PC-9 (cell line): Measurements from ENCODE around the gene DALRD3. TPM values are rescaled to one million over a fixed set of nuclear protein-coding genes. Genes with fewer than 3 reads are reported as not detected.

ENCODE experiments used
- BruUV-seq: library from RNA; stranded (reverse); fragments of 400-500 nt; replicated peaks from 2 replicates; lab custom pipeline; 2021; lab: Mats Ljungman, UMichigan
- CTCF ChIA-PET: fragments of 300-600 bp; sonication (Branson Sonifier 250); formaldehyde crosslinking; loops from one replicate; lab custom pipeline; 2022; ENCODE audit warnings: antibody characterized with exemption; lab: Charles Lee
- POLR2A ChIA-PET: fragments of 300-600 bp; sonication (Branson Sonifier 250); formaldehyde crosslinking; loops from one replicate; lab custom pipeline; 2022; ENCODE audit warnings: antibody characterized with exemption; ENCODE audit not compliant: unreplicated experiment; lab: Charles Lee
- DNase-seq, 2 experiments: peaks; one replicate each; pipeline versions ENCODE4 v3.0.0 to v3.0.0-alpha.2; 2015 to 2022; ENCODE audit warnings: mixed read lengths in 1 of 2
- H2AFZ ChIP-seq: fragments of 200-600 bp; sonication (generic); 2 replicates; pipeline ENCODE4 v1.8.1; 2017; ENCODE audit warnings: antibody characterized with exemption
- H3F3A ChIP-seq: fragments of 200-600 bp; sonication (generic); 2 replicates; pipeline ENCODE4 v1.8.1; 2017; ENCODE audit warnings: antibody characterized with exemption, mild to moderate bottlenecking, low read depth; ENCODE audit not compliant: insufficient read depth
- H3K27ac ChIP-seq: fragments of 200-600 bp; sonication (generic); 2 replicates; pipeline ENCODE4 v1.6.1; 2016; ENCODE audit warnings: mixed run types
- H3K27me3 ChIP-seq: fragments of 200-600 bp; sonication (generic); 2 replicates; pipeline ENCODE4 v1.6.1; 2016; ENCODE audit warnings: low read depth, mixed run types; ENCODE audit not compliant: insufficient read depth
- H3K36me3 ChIP-seq: fragments of 200-600 bp; sonication (generic); 2 replicates; pipeline ENCODE4 v1.6.1; 2016; ENCODE audit warnings: low read depth, mixed run types
- H3K4me1 ChIP-seq: fragments of 200-600 bp; sonication (generic); replicated peaks from 2 replicates; pipeline ENCODE4 v1.6.1; 2016; ENCODE audit warnings: mixed run types; ENCODE audit not compliant: insufficient read depth
- H3K4me2 ChIP-seq: fragments of 200-600 bp; sonication (generic); 2 replicates; pipeline ENCODE4 v1.6.1; 2017; ENCODE audit warnings: mixed run types
- H3K4me3 ChIP-seq: fragments of 200-600 bp; sonication (generic); 2 replicates; pipeline ENCODE4 v1.6.1; 2016; ENCODE audit warnings: mixed run types
- H3K79me2 ChIP-seq: fragments of 200-600 bp; sonication (generic); 2 replicates; pipeline ENCODE4 v1.6.1; 2017; ENCODE audit warnings: low read depth, mixed run types
- H3K9me2 ChIP-seq: fragments of 200-600 bp; sonication (generic); 2 replicates; pipeline ENCODE4 v1.8.1; 2017; ENCODE audit warnings: mild to moderate bottlenecking; ENCODE audit not compliant: insufficient read depth
- H3K9me3 ChIP-seq: fragments of 200-600 bp; sonication (generic); 2 replicates; pipeline ENCODE4 v1.8.1; 2016; ENCODE audit warnings: low read depth; ENCODE audit not compliant: insufficient read depth
- H4K20me1 ChIP-seq: fragments of 200-600 bp; sonication (generic); 2 replicates; pipeline ENCODE4 v1.8.1; 2017; ENCODE audit not compliant: insufficient read depth
- EZH2 ChIP-seq: fragments of 200-600 bp; sonication (generic); IDR thresholded peaks from 2 replicates; pipeline ENCODE4 v1.8.0; 2017; ENCODE audit warnings: antibody characterized with exemption, low read depth
- intact Hi-C: fragments of 100-400 bp; cut with micrococcal nuclease; formaldehyde crosslinking; loops from one replicate; pipeline ENCODE4 v1.10.0; 2022; ENCODE audit not compliant: unreplicated experiment
- total RNA-seq: library from RNA; stranded (reverse); gene quantifications from 2 replicates; pipeline ENCODE4 v1.2.3, GENCODE V29; 2021
- TF ChIP-seq, protein P1 (sequence below): fragments of 200-600 bp; sonication (generic); conservative IDR thresholded peaks from 2 replicates; pipeline ENCODE4 v1.6.1; 2017; ENCODE audit warnings: mixed run types, antibody characterized with exemption, mild to moderate bottlenecking, moderate library complexity

The DALRD3 gene
- total RNA-seq, 1 experiment from 2014 or later = 27.7 TPM

DNA sequence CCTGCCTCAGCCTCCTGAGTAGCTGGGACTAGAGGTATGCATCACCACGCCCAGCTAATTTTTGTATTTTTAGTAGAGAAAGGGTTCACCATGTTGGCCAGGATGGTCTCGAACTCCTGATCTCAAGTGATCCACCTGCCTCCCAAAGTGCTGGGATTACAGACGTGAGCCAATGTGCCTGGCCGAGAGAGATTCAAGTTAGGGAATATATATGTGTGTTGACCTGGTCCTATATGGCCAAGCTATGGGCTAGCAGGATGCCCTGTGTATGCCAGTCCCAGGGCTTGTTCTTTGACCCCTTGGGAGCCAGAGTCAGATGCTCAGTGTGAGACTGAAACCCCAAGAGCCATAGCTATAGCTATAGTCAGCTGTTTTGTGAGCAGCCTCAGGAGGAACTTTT is 5.4 kb upstream of the DALRD3 start:
- BruUV-seq = no TSS peak
- peaks cover 81% of the 10 kb centered on the region for H3K79me2 ChIP-seq
- TF ChIP-seq, protein P1, sequence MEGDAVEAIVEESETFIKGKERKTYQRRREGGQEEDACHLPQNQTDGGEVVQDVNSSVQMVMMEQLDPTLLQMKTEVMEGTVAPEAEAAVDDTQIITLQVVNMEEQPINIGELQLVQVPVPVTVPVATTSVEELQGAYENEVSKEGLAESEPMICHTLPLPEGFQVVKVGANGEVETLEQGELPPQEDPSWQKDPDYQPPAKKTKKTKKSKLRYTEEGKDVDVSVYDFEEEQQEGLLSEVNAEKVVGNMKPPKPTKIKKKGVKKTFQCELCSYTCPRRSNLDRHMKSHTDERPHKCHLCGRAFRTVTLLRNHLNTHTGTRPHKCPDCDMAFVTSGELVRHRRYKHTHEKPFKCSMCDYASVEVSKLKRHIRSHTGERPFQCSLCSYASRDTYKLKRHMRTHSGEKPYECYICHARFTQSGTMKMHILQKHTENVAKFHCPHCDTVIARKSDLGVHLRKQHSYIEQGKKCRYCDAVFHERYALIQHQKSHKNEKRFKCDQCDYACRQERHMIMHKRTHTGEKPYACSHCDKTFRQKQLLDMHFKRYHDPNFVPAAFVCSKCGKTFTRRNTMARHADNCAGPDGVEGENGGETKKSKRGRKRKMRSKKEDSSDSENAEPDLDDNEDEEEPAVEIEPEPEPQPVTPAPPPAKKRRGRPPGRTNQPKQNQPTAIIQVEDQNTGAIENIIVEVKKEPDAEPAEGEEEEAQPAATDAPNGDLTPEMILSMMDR = no peak
- no peak for TF ChIP-seq EZH2
- H3K4me2 ChIP-seq = no peak overlapping the region; the same call in 1 of the 2 replicates
- intact Hi-C loops = no loop called here
- no peaks in the 10 kb centered on the region; the same call in 1 of the 2 replicates for H4K20me1 ChIP-seq
- DNase-seq = no peak
- H3K27ac ChIP-seq = no peak overlapping the region
- no peaks in the 10 kb centered on the region for H3K9me2 ChIP-seq
- H3K4me3 ChIP-seq = no peak overlapping the region
- peaks cover 33% of the 10 kb centered on the region for H3K4me1 ChIP-seq
- CTCF ChIA-PET = no interaction called here
- POLR2A ChIA-PET = no interaction called here
- no peaks in the 10 kb centered on the region for H3K9me3 ChIP-seq
- H3K36me3 ChIP-seq = peaks cover 14% of the 10 kb centered on the region; the same call in 1 of the 2 replicates
- no peak overlapping the region for H2AFZ ChIP-seq
- no peaks in the 10 kb centered on the region for H3K27me3 ChIP-seq
- H3F3A ChIP-seq = peaks cover 55% of the 10 kb centered on the region; the same call in 1 of the 2 replicates

DNA sequence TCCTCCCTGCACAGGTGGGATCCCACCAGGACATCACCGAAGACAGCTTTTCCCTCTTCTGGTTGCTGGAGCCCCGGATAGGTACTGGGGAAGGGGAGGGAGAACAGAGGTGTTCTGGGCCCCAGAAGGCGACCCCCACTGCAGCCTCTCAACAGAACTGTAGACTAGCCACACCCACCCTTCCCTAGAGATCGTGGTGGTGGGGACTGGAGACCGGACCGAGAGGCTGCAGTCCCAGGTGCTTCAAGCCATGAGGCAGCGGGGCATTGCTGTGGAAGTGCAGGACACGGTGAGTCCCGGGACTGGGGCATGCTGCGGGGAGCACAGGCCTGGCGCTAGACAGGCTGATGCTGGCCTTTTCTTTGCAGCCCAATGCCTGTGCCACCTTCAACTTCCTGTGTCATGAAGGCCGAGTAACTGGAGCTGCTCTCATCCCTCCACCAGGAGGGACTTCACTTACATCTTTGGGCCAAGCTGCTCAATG is 4.3 kb upstream of the DALRD3 start:
- peak overlapping the region; percentile 92 for H3K4me2 ChIP-seq
- H3K4me1 ChIP-seq = peaks cover 25% of the 10 kb centered on the region
- H3K9me3 ChIP-seq = no peaks in the 10 kb centered on the region
- H4K20me1 ChIP-seq = no peaks in the 10 kb centered on the region; the same call in 1 of the 2 replicates
- H3K36me3 ChIP-seq = peaks cover 14% of the 10 kb centered on the region; the same call in 1 of the 2 replicates
- peak overlapping the region; percentile 84; the same call in 1 of the 2 replicates for H2AFZ ChIP-seq
- no peak for DNase-seq
- ChIA-PET POLR2A (interaction anchor here (0.7 to 3.7 kb wide), 2 partner anchors 15 to 427 kb away, joined by 3 to 22 read pairs; partner anchors contain the start of gene WDR6), CTCF (no interaction called here)
- H3F3A ChIP-seq = peaks cover 55% of the 10 kb centered on the region; the same call in 1 of the 2 replicates
- intact Hi-C loops = no loop called here
- peak overlapping the region; percentile 87 for H3K27ac ChIP-seq
- peaks cover 71% of the 10 kb centered on the region for H3K79me2 ChIP-seq
- no peaks in the 10 kb centered on the region for H3K27me3 ChIP-seq
- no TSS peak for BruUV-seq
- H3K4me3 ChIP-seq = peak overlapping the region; percentile 70
- TF ChIP-seq EZH2 = no peak
- TF ChIP-seq, protein P1 = no peak
- H3K9me2 ChIP-seq = no peaks in the 10 kb centered on the region

DNA sequence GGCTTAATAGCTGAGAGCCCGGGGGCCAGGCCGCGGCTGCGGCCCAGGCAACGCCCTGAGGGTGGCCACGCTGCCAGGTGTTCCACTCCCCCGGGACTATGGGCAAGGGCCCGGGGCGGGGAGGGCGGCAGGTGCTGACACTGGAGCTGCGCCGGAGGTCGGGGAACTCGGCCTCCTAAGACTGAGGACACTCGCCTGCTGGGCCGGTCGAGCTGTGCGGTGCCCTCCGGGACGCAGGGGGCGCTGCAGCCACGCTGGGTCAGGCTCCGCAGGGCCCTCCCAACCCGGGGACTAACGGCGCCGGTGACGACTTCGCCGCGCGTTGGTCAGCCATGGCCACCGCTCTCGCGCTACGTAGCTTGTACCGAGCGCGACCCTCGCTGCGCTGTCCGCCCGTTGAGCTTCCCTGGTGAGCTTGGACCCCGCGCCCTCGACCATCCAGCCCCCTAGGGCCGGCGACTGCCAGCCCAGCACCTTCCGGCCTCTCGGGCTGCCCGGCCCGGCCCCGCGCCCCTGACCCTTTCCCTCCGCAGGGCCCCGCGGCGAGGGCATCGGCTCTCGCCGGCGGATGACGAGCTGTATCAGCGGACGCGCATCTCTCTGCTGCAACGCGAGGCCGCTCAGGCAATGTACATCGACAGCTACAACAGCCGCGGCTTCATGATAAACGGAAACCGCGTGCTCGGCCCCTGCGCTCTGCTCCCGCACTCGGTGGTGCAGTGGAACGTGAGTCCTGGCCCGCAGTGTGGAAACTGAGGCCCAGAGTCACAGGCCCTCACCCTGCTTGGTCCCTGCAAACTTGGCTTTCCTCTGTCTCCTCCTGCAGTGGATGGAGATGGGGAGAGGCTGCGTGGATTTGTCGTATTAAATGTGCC is 3.7 kb upstream of the DALRD3 start, which contains the start of gene NDUFAF3:
Gene NDUFAF3, plus strand, starts transcription at position 309 of the 875 bp plus-strand sequence. Its CDS starts 24 bp downstream, at position 333.
- peaks cover 29% of the 10 kb centered on the region for H3K4me1 ChIP-seq
- H3K9me2 ChIP-seq = no peaks in the 10 kb centered on the region
- H3K27me3 ChIP-seq = no peaks in the 10 kb centered on the region
- H3K4me2 ChIP-seq = peak within 1 kb of the TSS; percentile 92
- DNase-seq = peak; percentile 87 to 97
- no peaks in the 10 kb centered on the region; the same call in 1 of the 2 replicates for H4K20me1 ChIP-seq
- peaks cover 9% of the 10 kb centered on the region; the same call in 1 of the 2 replicates for H3K36me3 ChIP-seq
- H3F3A ChIP-seq = peaks cover 48% of the 10 kb centered on the region; the same call in 1 of the 2 replicates
- TF ChIP-seq, protein P1 = peak; percentile 90
- no peak for TF ChIP-seq EZH2
- peak within 1 kb of the TSS; percentile 70 for H3K4me3 ChIP-seq
- H3K27ac ChIP-seq = peak within 1 kb of the TSS; percentile 87
- H2AFZ ChIP-seq = peak within 1 kb of the TSS; percentile 84
- no peaks in the 10 kb centered on the region for H3K9me3 ChIP-seq
- ChIA-PET CTCF (interaction anchor here (0.5 to 1.0 kb wide), 3 partner anchors 34 to 318 kb away, joined by 3 to 4 read pairs (median 4); no protein-coding TSS in a partner anchor), POLR2A (interaction anchor here (0.5 to 3.7 kb wide), 7 partner anchors 10 to 781 kb away, joined by 3 to 22 read pairs (median 5); partner anchors contain the start of genes QRICH1, WDR6 and ZNF589)
- H3K79me2 ChIP-seq = peaks cover 64% of the 10 kb centered on the region
- intact Hi-C loops = no loop called here
- no TSS peak for BruUV-seq
